Karpas-422 (cell line): Measurements from ENCODE around the gene SHOX. TPM values are rescaled to one million over a fixed set of nuclear protein-coding genes. Genes with fewer than 3 reads are reported as not detected.
"Not testable (repeated sequence)": the region's sequence is repeated elsewhere in the genome, so short reads cannot be mapped to it uniquely, and the experiment has no call there.

ENCODE experiments used
- DNase-seq: peaks from one replicate; pipeline ENCODE4 v3.0.0-alpha.2; 2015
- H2AFZ ChIP-seq: fragments of 200-600 bp; sonication (generic); 2 replicates; pipeline ENCODE4 v1.6.1; 2014; ENCODE audit warnings: antibody characterized with exemption, low read length, mixed read lengths
- H3K27ac ChIP-seq: fragments of 200-600 bp; sonication (generic); 2 replicates; pipeline ENCODE4 v1.5.1; 2014; ENCODE audit warnings: mild to moderate bottlenecking, low read length, moderate library complexity
- H3K27me3 ChIP-seq: fragments of 200-600 bp; sonication (generic); 2 replicates; pipeline ENCODE4 v1.6.1; 2014; ENCODE audit warnings: low read length, mixed read lengths
- H3K36me3 ChIP-seq: fragments of 200-600 bp; sonication (generic); 2 replicates; pipeline ENCODE4 v1.6.1; 2014; ENCODE audit warnings: low read length, mixed read lengths; ENCODE audit not compliant: insufficient read depth
- H3K4me1 ChIP-seq: fragments of 200-600 bp; sonication (generic); 2 replicates; pipeline ENCODE4 v1.6.1; 2014; ENCODE audit warnings: mild to moderate bottlenecking, low read length, mixed read lengths
- H3K4me2 ChIP-seq: fragments of 200-600 bp; sonication (generic); 2 replicates; pipeline ENCODE4 v1.6.1; 2014; ENCODE audit warnings: low read length, low read depth, mild to moderate bottlenecking; ENCODE audit not compliant: poor library complexity, severe bottlenecking
- H3K4me3 ChIP-seq: fragments of 200-600 bp; sonication (generic); 2 replicates; pipeline ENCODE4 v1.5.1; 2014; ENCODE audit warnings: mild to moderate bottlenecking, antibody characterized with exemption, low read length, mixed read lengths
- H3K79me2 ChIP-seq: fragments of 200-600 bp; sonication (generic); 2 replicates; pipeline ENCODE4 v1.6.1; 2014; ENCODE audit warnings: mild to moderate bottlenecking, low read length, mixed read lengths
- H3K9ac ChIP-seq: fragments of 200-600 bp; sonication (generic); 2 replicates; pipeline ENCODE4 v1.6.0; 2014; ENCODE audit warnings: low read length
- H3K9me2 ChIP-seq: fragments of 200-600 bp; sonication (generic), shearing (Covaris generic); replicated peaks from 2 replicates; pipeline ENCODE4 v1.6.0; 2014; ENCODE audit warnings: mild to moderate bottlenecking, low read length, moderate library complexity; ENCODE audit not compliant: insufficient read depth
- H3K9me3 ChIP-seq: fragments of 300-700, 200-600 bp; sonication (generic); 2 replicates; pipeline ENCODE4 v1.6.1; 2014; ENCODE audit warnings: low read length, mixed read lengths
- H4K20me1 ChIP-seq: fragments of 200-600 bp; sonication (generic); 2 replicates; pipeline ENCODE4 v1.6.1; 2014; ENCODE audit warnings: mild to moderate bottlenecking, antibody characterized with exemption, low read length, low read depth; ENCODE audit not compliant: insufficient read depth
- total RNA-seq: library from RNA; depleted of rRNA; stranded (reverse); fragments of >200 nt; shearing (Covaris generic); gene quantifications from 2 replicates; pipeline ENCODE4 v1.2.3, GENCODE V29; 2014; ENCODE audit warnings: low replicate concordance

The SHOX gene
- total RNA-seq, 1 experiment from 2014 or later, result not detected

DNA sequence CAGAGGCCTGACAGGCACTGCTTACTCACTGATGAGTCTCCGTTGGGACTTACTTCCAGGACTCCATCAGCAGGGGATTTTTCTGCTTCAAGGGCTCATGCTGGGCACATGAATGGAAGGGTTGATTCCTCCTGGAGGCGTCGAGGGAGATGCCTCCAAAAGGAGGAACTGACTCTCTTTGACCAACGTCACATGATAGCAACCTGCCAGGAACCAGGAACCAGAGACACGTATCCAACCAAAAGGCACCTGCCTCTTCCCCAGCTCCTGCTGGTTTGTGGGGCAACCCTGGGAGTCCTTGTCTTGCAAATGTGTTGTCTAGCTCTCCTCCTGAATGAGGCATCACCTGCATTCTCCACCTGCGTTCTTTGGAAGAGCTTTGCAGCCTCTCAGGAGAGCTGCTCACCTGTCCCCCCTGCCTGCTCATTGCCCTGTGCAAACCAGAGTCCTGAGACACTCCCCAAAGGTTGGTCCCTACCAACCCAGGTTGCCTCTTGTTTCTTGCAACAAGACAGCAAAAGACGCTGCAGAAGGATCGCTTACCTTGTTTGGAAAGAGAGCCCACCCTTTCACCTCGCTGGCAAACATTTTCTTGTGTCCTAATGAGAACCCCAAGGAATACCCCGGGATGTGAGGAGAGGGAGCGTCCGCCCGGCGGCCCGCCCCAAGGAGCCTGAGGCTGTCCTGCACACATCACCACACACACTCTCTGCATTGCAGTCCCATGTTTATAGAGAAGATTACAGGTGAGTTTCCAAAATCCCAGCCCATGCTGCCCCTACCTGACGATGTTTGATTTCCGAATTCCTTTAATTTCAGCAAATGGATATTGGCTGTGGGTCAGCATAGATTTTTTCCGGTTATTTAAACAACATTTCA is 30.5 kb upstream of the SHOX start:
- Histone ChIP-seq H3K9me2 (no peaks in the 10 kb centered on the region), H4K20me1 (no peaks in the 10 kb centered on the region), H3K9me3 (no peaks in the 10 kb centered on the region; the same call in 1 of the 2 replicates), H3K79me2 (no peaks in the 10 kb centered on the region), H3K4me1 (no peaks in the 10 kb centered on the region), H3K27ac (no peak overlapping the region), H3K4me2 (no peak overlapping the region), H3K9ac (no peak overlapping the region), H2AFZ (no peak overlapping the region), H3K4me3 (no peak overlapping the region), H3K36me3 (no peaks in the 10 kb centered on the region), H3K27me3 (no peaks in the 10 kb centered on the region)
- no peak for DNase-seq

DNA sequence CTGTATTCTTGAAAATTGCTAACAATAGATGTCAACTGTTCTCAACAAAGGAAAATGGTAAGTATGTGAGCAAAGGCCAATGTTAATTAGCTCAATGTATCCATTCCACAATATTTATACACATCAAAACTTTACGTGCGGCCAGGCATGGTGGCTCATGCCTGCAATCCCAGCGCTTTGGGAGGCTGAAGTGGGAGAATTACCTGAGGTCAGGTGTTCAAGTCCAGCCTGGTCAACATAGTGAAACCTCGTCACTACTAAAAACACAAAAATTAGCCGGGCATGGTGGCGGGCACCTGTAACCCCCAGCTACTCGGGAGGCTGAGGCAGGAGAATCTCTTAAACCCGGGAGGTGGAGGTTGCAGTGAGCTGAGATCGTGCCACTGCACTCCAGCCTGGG is 27.6 kb upstream of the SHOX start:
- not testable (repeated sequence) for H3K9me2 ChIP-seq, H3K27ac ChIP-seq, H3K4me1 ChIP-seq, H2AFZ ChIP-seq, H3K9ac ChIP-seq, H3K36me3 ChIP-seq, H3K4me2 ChIP-seq, H4K20me1 ChIP-seq, H3K79me2 ChIP-seq, H3K27me3 ChIP-seq, H3K9me3 ChIP-seq, DNase-seq, H3K4me3 ChIP-seq

DNA sequence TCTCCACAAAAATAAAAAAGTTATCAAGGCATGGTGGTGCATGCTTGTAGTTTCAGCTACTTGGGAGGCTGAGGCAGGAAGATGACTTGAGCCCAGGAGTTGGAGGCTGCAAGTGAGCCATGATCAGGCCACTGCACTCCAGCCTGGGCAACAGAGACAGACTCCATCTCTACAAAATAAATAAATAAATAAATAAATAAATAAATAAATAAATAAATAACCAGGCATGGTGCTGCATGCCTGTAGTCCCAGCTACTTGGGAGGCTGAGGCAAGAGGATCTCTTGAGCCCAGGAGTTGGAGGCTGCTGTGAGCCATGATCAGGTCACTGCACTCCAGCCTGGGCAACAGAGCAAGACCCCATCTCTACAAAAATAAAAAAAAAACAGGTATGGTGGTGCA is 26.0 kb upstream of the SHOX start:
- not testable (repeated sequence) for H3K9me2 ChIP-seq, H3K4me1 ChIP-seq, H3K9me3 ChIP-seq, DNase-seq, H2AFZ ChIP-seq, H3K27me3 ChIP-seq, H3K4me3 ChIP-seq, H3K79me2 ChIP-seq, H3K4me2 ChIP-seq, H3K9ac ChIP-seq, H4K20me1 ChIP-seq, H3K27ac ChIP-seq, H3K36me3 ChIP-seq

DNA sequence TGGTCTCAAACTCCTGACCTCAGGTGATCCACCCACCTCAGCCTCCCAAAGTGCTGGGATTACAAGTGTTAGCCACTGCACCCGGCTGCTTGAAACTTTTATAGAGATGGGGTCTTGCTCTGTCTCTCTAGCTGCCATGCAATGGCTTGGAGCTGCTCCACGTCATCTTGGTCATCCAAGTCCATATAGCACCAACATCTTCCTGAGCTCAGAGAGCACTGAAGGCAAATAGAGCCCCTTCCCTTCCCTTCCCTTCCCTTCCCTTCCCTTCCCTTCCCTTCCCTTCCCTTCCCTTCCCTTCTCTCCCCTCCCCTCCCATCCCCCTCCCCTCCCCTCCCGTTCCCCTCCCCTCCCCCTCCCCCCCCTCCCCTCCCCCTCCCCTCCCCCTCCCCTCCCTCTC is 22.5 kb upstream of the SHOX start:
- not testable (repeated sequence) for H3K9me2 ChIP-seq, H3K9me3 ChIP-seq, H2AFZ ChIP-seq, H3K27ac ChIP-seq, H3K9ac ChIP-seq, H4K20me1 ChIP-seq, H3K4me2 ChIP-seq, H3K4me3 ChIP-seq, H3K4me1 ChIP-seq, DNase-seq, H3K36me3 ChIP-seq, H3K27me3 ChIP-seq, H3K79me2 ChIP-seq

DNA sequence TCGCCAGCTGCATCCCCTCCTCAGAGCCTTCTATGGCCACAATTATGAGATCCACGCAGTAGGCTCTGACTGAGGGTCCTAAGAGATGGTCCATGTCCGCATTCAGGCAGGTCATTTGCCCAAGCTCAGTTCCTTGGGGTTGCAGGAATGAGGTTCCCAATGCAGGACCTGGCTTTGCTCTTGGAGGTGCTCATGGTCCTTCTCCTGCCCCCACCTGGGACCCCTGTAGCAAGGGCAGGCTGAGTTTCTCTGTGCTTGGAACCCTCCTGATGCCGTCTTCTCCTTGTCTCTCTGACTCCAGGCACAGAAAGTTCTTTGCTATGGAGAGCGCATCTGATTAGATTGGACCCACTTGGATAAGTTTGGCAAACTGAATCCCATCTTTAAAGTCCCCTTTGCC is 16.5 kb upstream of the SHOX start:
- Histone ChIP-seq H3K27ac (no peak overlapping the region), H4K20me1 (no peaks in the 10 kb centered on the region), H3K27me3 (no peaks in the 10 kb centered on the region), H3K79me2 (no peaks in the 10 kb centered on the region), H3K4me1 (no peaks in the 10 kb centered on the region), H3K4me2 (no peak overlapping the region), H3K9ac (no peak overlapping the region), H3K4me3 (no peak overlapping the region), H3K9me3 (no peaks in the 10 kb centered on the region), H2AFZ (no peak overlapping the region), H3K36me3 (no peaks in the 10 kb centered on the region), H3K9me2 (no peaks in the 10 kb centered on the region)
- no peak for DNase-seq

DNA sequence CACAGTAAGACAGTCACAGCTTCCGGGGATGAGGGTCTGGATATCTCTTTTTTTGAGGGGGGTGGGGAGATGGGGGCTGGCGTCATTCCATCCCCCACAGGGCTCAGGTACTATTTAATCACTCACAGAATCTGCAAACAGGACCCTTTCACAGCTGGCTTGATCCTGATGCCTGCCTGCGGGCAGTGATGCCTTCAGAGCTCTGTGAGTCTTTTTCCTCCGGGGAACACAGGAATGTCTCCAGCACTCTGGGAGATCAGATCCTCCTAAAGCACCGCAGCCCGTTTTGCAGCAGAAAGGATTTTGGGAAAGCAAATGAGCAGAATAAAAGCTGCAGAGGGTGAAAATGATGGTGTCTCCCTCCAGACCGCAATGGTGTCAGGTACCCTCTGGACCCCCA is 13.2 kb upstream of the SHOX start:
- no peak for DNase-seq
- H3K9ac ChIP-seq, result no peak overlapping the region
- H3K4me1 ChIP-seq, result no peaks in the 10 kb centered on the region

DNA sequence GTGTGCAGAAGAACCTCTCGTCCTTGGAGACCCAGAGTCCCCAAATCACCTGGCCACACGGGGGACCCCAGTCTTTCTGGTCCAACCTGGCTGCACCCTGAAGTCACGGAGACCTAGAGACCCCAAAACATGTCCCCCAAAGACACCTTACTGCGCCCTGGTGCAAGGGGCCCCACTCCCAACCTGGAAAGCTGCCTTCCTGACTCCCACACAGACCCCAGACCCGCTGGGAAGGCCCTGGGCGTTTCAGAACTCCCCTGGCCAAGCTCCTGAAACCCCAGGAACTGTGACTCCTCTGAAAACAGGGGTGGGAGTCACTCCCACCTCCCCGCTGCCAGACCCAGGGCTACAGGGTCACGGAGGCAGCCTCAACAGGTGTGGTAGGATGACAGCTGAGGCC is 12.7 kb upstream of the SHOX start:
- DNase-seq, result no peak
- H3K9me3 ChIP-seq, result no peaks in the 10 kb centered on the region
- H2AFZ ChIP-seq, result no peak overlapping the region
- no peak overlapping the region for H3K9ac ChIP-seq
- no peaks in the 10 kb centered on the region for H3K27me3 ChIP-seq
- H3K36me3 ChIP-seq, result no peaks in the 10 kb centered on the region
- no peaks in the 10 kb centered on the region for H4K20me1 ChIP-seq
- H3K27ac ChIP-seq, result no peak overlapping the region
- no peaks in the 10 kb centered on the region for H3K79me2 ChIP-seq
- no peaks in the 10 kb centered on the region for H3K4me1 ChIP-seq
- H3K4me2 ChIP-seq, result no peak overlapping the region
- H3K9me2 ChIP-seq, result no peaks in the 10 kb centered on the region
- H3K4me3 ChIP-seq, result no peak overlapping the region

More for the DNA sequence above, 13.2 kb upstream of the SHOX start:
- no peak overlapping the region for H2AFZ ChIP-seq
- no peaks in the 10 kb centered on the region for H3K27me3 ChIP-seq
- no peaks in the 10 kb centered on the region for H3K9me2 ChIP-seq
- no peak overlapping the region for H3K4me2 ChIP-seq
- H4K20me1 ChIP-seq, result no peaks in the 10 kb centered on the region
- no peaks in the 10 kb centered on the region for H3K9me3 ChIP-seq
- no peaks in the 10 kb centered on the region for H3K36me3 ChIP-seq
- no peak overlapping the region for H3K4me3 ChIP-seq
- H3K79me2 ChIP-seq, result no peaks in the 10 kb centered on the region
- no peak overlapping the region for H3K27ac ChIP-seq

DNA sequence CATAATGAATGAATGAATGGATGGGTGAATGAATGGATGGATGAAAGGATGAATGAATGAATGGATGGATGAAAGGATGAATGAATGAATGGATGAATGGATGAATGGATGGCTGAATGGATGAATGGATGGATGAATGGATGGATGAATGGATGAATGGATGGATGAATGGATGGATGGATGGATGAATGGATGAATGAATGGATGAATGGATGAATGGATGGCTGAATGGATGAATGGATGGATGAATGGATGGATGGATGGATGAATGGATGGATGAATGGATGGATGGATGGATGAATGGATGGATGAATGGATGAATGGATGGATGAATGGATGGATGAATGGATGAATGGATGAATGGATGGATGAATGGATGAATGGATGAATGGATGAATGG is 12.3 kb upstream of the SHOX start:
- H2AFZ ChIP-seq, H3K36me3 ChIP-seq, H3K4me2 ChIP-seq, H3K4me1 ChIP-seq, H4K20me1 ChIP-seq, H3K79me2 ChIP-seq, H3K27ac ChIP-seq, DNase-seq, H3K4me3 ChIP-seq, H3K9me3 ChIP-seq, H3K9me2 ChIP-seq, H3K27me3 ChIP-seq, H3K9ac ChIP-seq: not testable (repeated sequence)
